HEK293 (cell line): ENCODE data around the gene RCN2.
A peak's percentile ranks its signal among the peaks of the same experiment; 100 is the strongest.

ENCODE experiments used
- CTCF ChIA-PET: fragments of 350-600 bp; formaldehyde crosslinking; extraction: SDS; loops from one replicate; lab custom pipeline; 2021; ENCODE audit warnings: antibody characterized with exemption; lab: Yijun Ruan, JAX
- POLR2A ChIA-PET: fragments of 300-600 bp; formaldehyde crosslinking; extraction: SDS; loops from one replicate; lab custom pipeline; 2020; ENCODE audit warnings: antibody characterized with exemption, inconsistent platforms; lab: Yijun Ruan, JAX
- H3K27ac ChIP-seq: fragments of 200-500 bp; sonication (Bioruptor generic); 2 replicates; pipeline ENCODE4 v1.5.1; 2014; ENCODE audit warnings: low read depth, low read length, control low read depth, inconsistent platforms; ENCODE audit errors: extremely low read depth
- H3K36me3 ChIP-seq, 2 experiments: fragments of 200-500 bp in 1 of 2; sonication (Bioruptor generic) in 1 of 2; 1 replicate in 1 of 2; 2 replicates in 1 of 2; pipeline ENCODE4 v1.5.1; 2014 to 2017; ENCODE audit warnings: inconsistent platforms in 2 of 2, low read length in 2 of 2; ENCODE audit not compliant: control insufficient read depth in 2 of 2, insufficient read depth in 1 of 2
- H3K4me1 ChIP-seq: fragments of 200-500 bp; sonication (Bioruptor generic); 2 replicates; pipeline ENCODE4 v1.5.1; 2014; ENCODE audit warnings: mild to moderate bottlenecking, low read length, inconsistent platforms; ENCODE audit not compliant: control insufficient read depth, insufficient read depth
- H3K4me3 ChIP-seq: 2 replicates; pipeline ENCODE4 v1.5.1; 2011; ENCODE audit warnings: low read depth, mild to moderate bottlenecking, control low read depth, low read length, moderate library complexity
- H3K9me3 ChIP-seq: fragments of 200-500 bp; sonication (Bioruptor generic); 2 replicates; pipeline ENCODE4 v1.5.1; 2014; ENCODE audit warnings: low read depth, low read length, inconsistent platforms; ENCODE audit not compliant: control insufficient read depth, insufficient read depth
- IKZF3 ChIP-seq: fragments of 450-650 bp; IDR thresholded peaks from 2 replicates; pipeline ENCODE4 v1.5.0; 2018; ENCODE audit warnings: missing biosample characterization, mild to moderate bottlenecking, missing genetic modification characterization, moderate library complexity
- PRDM1 ChIP-seq: fragments of 450-650 bp; formaldehyde crosslinking; IDR thresholded peaks from 2 replicates; pipeline ENCODE4; 2016; ENCODE audit warnings: missing biosample characterization, missing genetic modification characterization
- SCRT2 ChIP-seq: fragments of 450-650 bp; formaldehyde crosslinking; IDR thresholded peaks from 2 replicates; pipeline ENCODE4 v1.5.1; 2016; ENCODE audit warnings: missing biosample characterization, missing genetic modification characterization
- SP7 ChIP-seq: fragments of 450-650 bp; formaldehyde crosslinking; IDR thresholded peaks from 2 replicates; pipeline ENCODE4 v1.5.1; 2016; ENCODE audit warnings: missing biosample characterization, missing genetic modification characterization
- ZEB2 ChIP-seq: fragments of 450-650 bp; formaldehyde crosslinking; IDR thresholded peaks from 2 replicates; pipeline ENCODE4 v1.5.1; 2016; ENCODE audit warnings: missing biosample characterization, missing genetic modification characterization
- ZNF221 ChIP-seq: fragments of 450-650 bp; formaldehyde crosslinking; IDR thresholded peaks from 2 replicates; pipeline ENCODE4 v1.5.1; 2017; ENCODE audit warnings: missing biosample characterization, missing genetic modification characterization, borderline replicate concordance
- ZNF274 ChIP-seq, 2 experiments: fragments of 200-500 bp in 1 of 2; fragments of 450-650 bp in 1 of 2; sonication (Bioruptor generic) in 1 of 2; formaldehyde crosslinking in 1 of 2; IDR thresholded peaks; 2 replicates each; pipeline versions ENCODE4 v1.5.1 to v1.6.1; 2014 to 2016; ENCODE audit warnings: borderline replicate concordance in 1 of 2, inconsistent platforms in 1 of 2, low read length in 1 of 2, missing biosample characterization in 1 of 2, missing genetic modification characterization in 1 of 2
- ZNF280C ChIP-seq: fragments of 450-650 bp; formaldehyde crosslinking; IDR thresholded peaks from 2 replicates; pipeline ENCODE4 v1.5.1; 2016; ENCODE audit warnings: missing biosample characterization, missing genetic modification characterization
- ZNF335 ChIP-seq: fragments of 450-650 bp; formaldehyde crosslinking; conservative IDR thresholded peaks from 2 replicates; pipeline ENCODE4 v1.5.1; 2016; ENCODE audit warnings: missing biosample characterization, missing genetic modification characterization
- ZNF354C ChIP-seq: fragments of 450-650 bp; formaldehyde crosslinking; IDR thresholded peaks from 2 replicates; pipeline ENCODE4 v1.5.1; 2016; ENCODE audit warnings: missing biosample characterization, missing genetic modification characterization, low read depth, borderline replicate concordance
- ZNF518A ChIP-seq: fragments of 450-650 bp; formaldehyde crosslinking; conservative IDR thresholded peaks from 2 replicates; pipeline ENCODE4 v1.5.1; 2016; ENCODE audit warnings: low read depth, missing biosample characterization, missing genetic modification characterization
- ZNF843 ChIP-seq: fragments of 450-650 bp; formaldehyde crosslinking; IDR thresholded peaks from 2 replicates; pipeline ENCODE4 v1.5.1; 2016; ENCODE audit warnings: missing biosample characterization, missing genetic modification characterization
- TF ChIP-seq, protein P1 (sequence below): fragments of 450-650 bp; formaldehyde crosslinking; IDR thresholded peaks from 2 replicates; pipeline ENCODE4 v1.5.1; 2016; ENCODE audit warnings: missing biosample characterization, missing genetic modification characterization

RCN2 gene

DNA sequence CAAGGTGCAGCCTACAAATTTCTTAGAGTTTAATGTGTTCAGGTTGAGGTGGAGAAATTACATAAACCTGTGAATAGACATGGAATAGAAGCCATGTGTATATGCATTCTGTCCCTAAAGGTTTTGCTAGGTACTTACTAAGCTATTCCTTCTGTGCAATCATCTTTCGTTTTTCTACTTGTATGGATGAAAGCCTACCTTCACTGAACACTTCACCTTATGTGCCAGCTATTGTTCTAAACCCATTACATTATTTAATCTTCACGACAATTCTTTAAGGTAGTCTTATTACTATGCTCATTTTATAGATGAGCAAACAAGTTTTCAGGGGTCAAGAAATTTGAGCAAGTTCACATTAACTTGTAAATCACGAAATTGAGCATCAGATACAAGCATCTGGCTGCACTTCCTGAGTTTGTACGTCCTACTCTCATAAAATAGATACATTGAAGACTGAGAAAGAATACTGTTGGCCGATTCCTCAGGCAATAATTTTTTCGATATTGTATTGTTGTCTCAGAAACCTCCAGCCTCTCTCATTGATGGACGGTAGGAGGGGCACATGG, 635 bp upstream of the RCN2 start (continued):
- TF ChIP-seq ZNF280C (no peak), SP7 (tag by site-specific recombination) (0 out of 2 replicates have a peak, but pooled peaks have one; percentile 59), ZNF221 (no peak), ZNF843 (tag by site-specific recombination) (peak; percentile 43; the same call in 1 of the 2 replicates), PRDM1 (tag by site-specific recombination) (peak; percentile 65), IKZF3 (tag by site-specific recombination) (no peak)
- TF ChIP-seq, protein P1, sequence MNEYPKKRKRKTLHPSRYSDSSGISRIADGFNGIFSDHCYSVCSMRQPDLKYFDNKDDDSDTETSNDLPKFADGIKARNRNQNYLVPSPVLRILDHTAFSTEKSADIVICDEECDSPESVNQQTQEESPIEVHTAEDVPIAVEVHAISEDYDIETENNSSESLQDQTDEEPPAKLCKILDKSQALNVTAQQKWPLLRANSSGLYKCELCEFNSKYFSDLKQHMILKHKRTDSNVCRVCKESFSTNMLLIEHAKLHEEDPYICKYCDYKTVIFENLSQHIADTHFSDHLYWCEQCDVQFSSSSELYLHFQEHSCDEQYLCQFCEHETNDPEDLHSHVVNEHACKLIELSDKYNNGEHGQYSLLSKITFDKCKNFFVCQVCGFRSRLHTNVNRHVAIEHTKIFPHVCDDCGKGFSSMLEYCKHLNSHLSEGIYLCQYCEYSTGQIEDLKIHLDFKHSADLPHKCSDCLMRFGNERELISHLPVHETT (tag by site-specific recombination) = 0 out of 2 replicates have a peak, but pooled peaks have one; percentile 14

DNA sequence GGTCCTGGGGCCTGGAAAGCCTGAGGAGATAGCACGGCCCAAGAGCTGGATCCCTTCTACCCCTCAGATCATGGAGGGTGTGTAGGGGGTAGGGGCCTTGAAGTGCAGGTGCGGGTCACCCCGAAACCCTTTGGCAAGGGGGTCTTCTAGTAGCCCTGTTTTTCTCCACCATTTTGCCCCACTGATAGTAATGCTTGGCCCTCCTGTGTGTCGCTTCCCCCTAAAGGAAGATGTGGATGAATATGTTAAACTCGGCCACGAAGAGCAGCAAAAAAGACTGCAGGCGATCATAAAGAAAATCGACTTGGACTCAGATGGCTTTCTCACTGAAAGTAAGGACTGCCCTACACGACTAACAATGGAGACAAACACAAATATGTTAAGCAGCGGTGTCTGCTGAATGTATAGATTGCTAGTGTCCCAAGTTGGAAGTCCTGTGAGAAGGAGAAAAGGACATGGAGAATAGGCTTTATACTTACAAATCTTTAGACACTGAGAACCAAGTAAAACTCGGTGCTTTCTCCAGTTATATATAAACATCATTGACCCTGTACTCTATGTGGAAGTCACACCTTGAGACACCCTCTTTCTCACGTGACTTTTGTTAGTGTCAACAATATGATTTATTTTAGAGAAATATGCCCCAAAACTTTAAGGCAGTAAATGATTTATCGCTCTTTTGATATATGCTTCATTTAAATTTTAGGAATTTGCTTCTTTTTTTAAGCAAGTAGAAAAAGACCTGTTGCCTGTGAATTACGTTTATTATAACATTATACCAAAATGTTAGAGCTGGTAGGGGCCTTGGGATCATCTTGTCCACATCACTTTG, 802 bp downstream of the RCN2 start:
- no peaks in the 10 kb centered on the region for H3K9me3 ChIP-seq
- POLR2A ChIA-PET = interaction anchor here (1.0 to 2.3 kb wide), 5 partner anchors 11 to 596 kb away, joined by 3 to 9 read pairs (median 6); partner anchors contain the start of gene ISL2
- peak overlapping the region; percentile 90 for H3K4me3 ChIP-seq
- TF ChIP-seq SCRT2 (tag by site-specific recombination) (peak; percentile 85), ZNF354C (no peak), ZNF221 (no peak), PRDM1 (tag by site-specific recombination) (peak; percentile 73), ZEB2 (tag by site-specific recombination) (no peak), ZNF335 (tag by site-specific recombination) (peak; percentile 77), ZNF274 (IDR thresholded peaks at IDR 0.05; ENCODE audit: low read length) (no peak), ZNF274 (tag by site-specific recombination; IDR thresholded peaks at IDR 0.05; ENCODE audit: borderline replicate concordance) (no peak), ZNF518A (tag by site-specific recombination) (0 out of 2 replicates have a peak, but pooled peaks have one; percentile 9)
- peaks cover 43 to 45% of the 10 kb centered on the region in 2 experiments for H3K36me3 ChIP-seq
- peaks cover 6% of the 10 kb centered on the region; the same call in 1 of the 2 replicates for H3K4me1 ChIP-seq
- CTCF ChIA-PET = interaction anchor here (0.6 to 1.3 kb wide), 4 partner anchors 10 to 46 kb away, joined by 3 to 4 read pairs (median 3); no protein-coding TSS in a partner anchor
- H3K27ac ChIP-seq = peak overlapping the region; percentile 86
